ENCODE data around the gene ATP6V0D1.

- TF ChIP-seq CTCF (IDR thresholded peaks at IDR 0.05 in 8 of 11, conservative IDR thresholded peaks at IDR 0.05 in 3 of 11) (no peak), POLR2A (IDR thresholded peaks at IDR 0.05) (no peak), POLR2AphosphoS5 (IDR thresholded peaks at IDR 0.05) (no peak)
Observed at GRCh38 chr16:67490335-67491096, 9.6 kb upstream of the ATP6V0D1 start.
